GM15510 (cell line): ENCODE measurements around the gene TP53RK.

Source experiments
- POLR2A ChIP-seq: IDR thresholded peaks from 3 replicates; pipeline ENCODE4 v1.6.1; 2011; ENCODE audit warnings: borderline replicate concordance; ENCODE audit not compliant: insufficient read length; ENCODE audit errors: extremely low read depth

Gene TP53RK

GRCh38 chr20:46689082-46689753 is at the start of gene TP53RK:
Gene TP53RK, minus strand, starts transcription at chr20:46689444. Its CDS starts 30 bp downstream, at chr20:46689414.
- TF ChIP-seq POLR2A, result peak; percentile 75

- no peak for TF ChIP-seq POLR2A
Observed at GRCh38 chr20:46735436-46735835, 46.2 kb upstream of the TP53RK start.

- no peak for TF ChIP-seq POLR2A
Observed at GRCh38 chr20:46731770-46732169, 42.5 kb upstream of the TP53RK start.

GRCh38 chr20:46725186-46726165 is 36.2 kb upstream of the TP53RK start:
- no peak for TF ChIP-seq POLR2A

- TF ChIP-seq POLR2A, result no peak
Observed at GRCh38 chr20:46724343-46724959, 35.2 kb upstream of the TP53RK start.

- TF ChIP-seq POLR2A, result no peak
Observed at GRCh38 chr20:46723039-46723438, 33.8 kb upstream of the TP53RK start.

GRCh38 chr20:46722450-46722849 is 33.2 kb upstream of the TP53RK start:
- TF ChIP-seq POLR2A, result no peak

- TF ChIP-seq POLR2A, result no peak
Observed at GRCh38 chr20:46721476-46721875, 32.2 kb upstream of the TP53RK start.

- no peak for TF ChIP-seq POLR2A
Observed at GRCh38 chr20:46720776-46721425, 31.7 kb upstream of the TP53RK start.

GRCh38 chr20:46720019-46720418 is 30.8 kb upstream of the TP53RK start:
- no peak for TF ChIP-seq POLR2A

- no peak for TF ChIP-seq POLR2A
Observed at GRCh38 chr20:46717818-46718541, 28.7 kb upstream of the TP53RK start.

- no peak for TF ChIP-seq POLR2A
Observed at GRCh38 chr20:46715292-46715756, 26.1 kb upstream of the TP53RK start.

- TF ChIP-seq POLR2A, result no peak
Observed at GRCh38 chr20:46713957-46714834, 25.0 kb upstream of the TP53RK start.
